PC-3 (cell line): ENCODE data around the gene ARMC12. TPM values are rescaled to one million over a fixed set of nuclear protein-coding genes. Genes with fewer than 3 reads are reported as not detected.
A peak's percentile ranks its signal among the peaks of the same experiment; 100 is the strongest.

Experiments used
- ATAC-seq: fragments of 200-7000 bp; cut with Tn5 transposase; 2 replicates; pipeline ENCODE4 v1.9.1; 2020; ENCODE audit warnings: mild to moderate bottlenecking, moderate library complexity
- BruUV-seq: library from RNA; stranded (reverse); fragments of 400-500 nt; replicated peaks from 2 replicates; lab custom pipeline; 2021; lab: Mats Ljungman, UMichigan
- CTCF ChIA-PET: fragments of 300-600 bp; sonication (Branson Sonifier 250); formaldehyde crosslinking; loops from one replicate; lab custom pipeline; 2022; ENCODE audit warnings: antibody characterized with exemption; lab: Charles Lee
- POLR2A ChIA-PET: fragments of 300-600 bp; sonication (Branson Sonifier 250); formaldehyde crosslinking; loops from one replicate; lab custom pipeline; 2022; ENCODE audit warnings: antibody characterized with exemption; ENCODE audit not compliant: unreplicated experiment; lab: Charles Lee
- DNase-seq: peaks from one replicate; pipeline ENCODE4 v3.0.0-alpha.2; 2015
- H2AFZ ChIP-seq: fragments of 300-600 bp; sonication (generic); 2 replicates; pipeline ENCODE4 v1.6.0; 2016; ENCODE audit warnings: antibody characterized with exemption, low read length
- H3F3A ChIP-seq: fragments of 300-600 bp; sonication (generic); one replicate; pipeline ENCODE4 v1.6.0; 2017; ENCODE audit warnings: antibody characterized with exemption, low read length, control low read depth, mild to moderate bottlenecking; ENCODE audit not compliant: unreplicated experiment
- H3K27ac ChIP-seq: fragments of 300-600 bp; sonication (generic); 2 replicates; pipeline ENCODE4 v1.5.1; 2016; ENCODE audit warnings: mild to moderate bottlenecking, low read length
- H3K27me3 ChIP-seq: fragments of 300-600 bp; sonication (generic); 2 replicates; pipeline ENCODE4 v1.6.1; 2016; ENCODE audit warnings: low read length, mixed read lengths
- H3K36me3 ChIP-seq: fragments of 300-600 bp; sonication (generic); 2 replicates; pipeline ENCODE4 v1.6.1; 2016; ENCODE audit warnings: low read depth, mixed run types, low read length, mixed read lengths
- H3K4me1 ChIP-seq: fragments of 300-600 bp; sonication (generic); 2 replicates; pipeline ENCODE4 v1.5.1; 2016; ENCODE audit warnings: low read length; ENCODE audit not compliant: insufficient read depth
- H3K4me2 ChIP-seq: fragments of 300-600 bp; sonication (generic); 2 replicates; pipeline ENCODE4 v1.6.0; 2016; ENCODE audit warnings: low read length
- H3K4me3 ChIP-seq: fragments of 300-600 bp; sonication (generic); 2 replicates; pipeline ENCODE4 v1.5.1; 2016; ENCODE audit warnings: mild to moderate bottlenecking, low read length, mixed read lengths
- H3K79me2 ChIP-seq: fragments of 300-600 bp; sonication (generic); 2 replicates; pipeline ENCODE4 v1.6.1; 2017; ENCODE audit warnings: low read length, mixed read lengths
- H3K9ac ChIP-seq: fragments of 300-600 bp; sonication (generic); 2 replicates; pipeline ENCODE4 v1.6.0; 2016; ENCODE audit warnings: mild to moderate bottlenecking, low read length
- H3K9me2 ChIP-seq: fragments of 300-600 bp; sonication (generic); replicated peaks from 2 replicates; pipeline ENCODE4 v1.6.1; 2016; ENCODE audit warnings: mixed run types, low read length, mixed read lengths
- H3K9me3 ChIP-seq: fragments of 300-600 bp; sonication (generic); 2 replicates; pipeline ENCODE4 v1.6.1; 2016; ENCODE audit warnings: low read length, mixed read lengths
- H4K20me1 ChIP-seq: fragments of 300-600 bp; sonication (generic); 2 replicates; pipeline ENCODE4 v1.6.1; 2016; ENCODE audit warnings: low read length, mixed read lengths
- CTCF ChIP-seq: fragments of 300-600 bp; sonication (generic); conservative IDR thresholded peaks from 2 replicates; pipeline ENCODE4 v1.5.1; 2017; ENCODE audit warnings: antibody characterized with exemption, low read depth, mild to moderate bottlenecking, low read length
- EZH2 ChIP-seq: fragments of 300-600 bp; sonication (generic); IDR thresholded peaks from one replicate; pipeline ENCODE4 v1.6.1; 2017; ENCODE audit warnings: antibody characterized with exemption, mild to moderate bottlenecking, low read length; ENCODE audit not compliant: unreplicated experiment
- EZH2phosphoT487 ChIP-seq: fragments of 300-600 bp; sonication (generic); IDR thresholded peaks from 2 replicates; pipeline ENCODE4 v1.6.1; 2018; ENCODE audit warnings: mild to moderate bottlenecking, antibody characterized with exemption, low read length, borderline replicate concordance
- intact Hi-C: fragments of 100-400 bp; cut with micrococcal nuclease; formaldehyde crosslinking; loops from 2 replicates; pipeline ENCODE4 v1.9.0; 2023
- total RNA-seq: library from RNA; depleted of rRNA; stranded (reverse); fragments of >200 nt; gene quantifications from 2 replicates; pipeline ENCODE4 v1.2.3, GENCODE V29; 2014

Gene ARMC12
- total RNA-seq, 1 experiment from 2014 or later: not detected

- no peaks in the 10 kb centered on the region for H3K9me2 ChIP-seq
- CTCF ChIA-PET: no interaction called here
- no peak overlapping the region for H3K4me3 ChIP-seq
- BruUV-seq: no TSS peak
- intact Hi-C loops: no loop called here
- H3K27me3 ChIP-seq: no peaks in the 10 kb centered on the region
- H3K4me2 ChIP-seq: 0 out of 2 replicates have a peak overlapping the region, but pooled peaks have one; percentile 33
- POLR2A ChIA-PET: no interaction called here
- H3K36me3 ChIP-seq: no peaks in the 10 kb centered on the region
- DNase-seq (no peak), ATAC-seq (no peak)
- H3K27ac ChIP-seq: no peak overlapping the region
- no peaks in the 10 kb centered on the region for H3K79me2 ChIP-seq
- no peak overlapping the region for H2AFZ ChIP-seq
- no peaks in the 10 kb centered on the region for H3F3A ChIP-seq
- TF ChIP-seq EZH2phosphoT487 (no peak), EZH2 (no peak), CTCF (no peak)
- peaks cover 27% of the 10 kb centered on the region for H3K4me1 ChIP-seq
- no peak overlapping the region for H3K9ac ChIP-seq
- no peaks in the 10 kb centered on the region for H4K20me1 ChIP-seq
- no peaks in the 10 kb centered on the region for H3K9me3 ChIP-seq
Observed at GRCh38 chr6:35730745-35731413, 6.0 kb upstream of the ARMC12 start.

- no peaks in the 10 kb centered on the region for H4K20me1 ChIP-seq
- no peaks in the 10 kb centered on the region for H3K9me2 ChIP-seq
- ChIA-PET POLR2A (no interaction called here), CTCF (no interaction called here)
- ATAC-seq (peak; percentile 42), DNase-seq (peak; percentile 68)
- TF ChIP-seq CTCF (no peak), EZH2phosphoT487 (no peak), EZH2 (no peak)
- H3K4me2 ChIP-seq: peak overlapping the region; percentile 96
- no peaks in the 10 kb centered on the region for H3K27me3 ChIP-seq
- peak overlapping the region; percentile 98 for H2AFZ ChIP-seq
- no peaks in the 10 kb centered on the region for H3K79me2 ChIP-seq
- H3K27ac ChIP-seq: peak overlapping the region; percentile 25; the same call in 1 of the 2 replicates
- BruUV-seq: no TSS peak
- H3F3A ChIP-seq: no peaks in the 10 kb centered on the region
- H3K9ac ChIP-seq: peak overlapping the region; percentile 71
- H3K36me3 ChIP-seq: no peaks in the 10 kb centered on the region
- no peaks in the 10 kb centered on the region for H3K9me3 ChIP-seq
- H3K4me1 ChIP-seq: peaks cover 27% of the 10 kb centered on the region
- H3K4me3 ChIP-seq: peak overlapping the region; percentile 87
- intact Hi-C loops: no loop called here
Observed at GRCh38 chr6:35731414-35731735, 5.5 kb upstream of the ARMC12 start.

- DNase-seq: peak; percentile 82
- peak overlapping the region; percentile 87 for H3K4me3 ChIP-seq
- no peaks in the 10 kb centered on the region for H3K9me3 ChIP-seq
- H4K20me1 ChIP-seq: no peaks in the 10 kb centered on the region
- H3K9me2 ChIP-seq: no peaks in the 10 kb centered on the region
- H3K4me2 ChIP-seq: peak overlapping the region; percentile 96
- H3K27me3 ChIP-seq: no peaks in the 10 kb centered on the region
- no peaks in the 10 kb centered on the region for H3F3A ChIP-seq
- peak overlapping the region; percentile 71 for H3K9ac ChIP-seq
- no peak for TF ChIP-seq EZH2
- TF ChIP-seq CTCF: 0 out of 2 replicates have a peak, but pooled peaks have one; percentile 10
- peak overlapping the region; percentile 98 for H2AFZ ChIP-seq
- BruUV-seq: TSS peak; percentile 58
- H3K36me3 ChIP-seq: no peaks in the 10 kb centered on the region
- H3K27ac ChIP-seq: peak overlapping the region; percentile 52
- peaks cover 21% of the 10 kb centered on the region for H3K4me1 ChIP-seq
- no peaks in the 10 kb centered on the region for H3K79me2 ChIP-seq
- POLR2A ChIA-PET: no interaction called here
- intact Hi-C loops: no loop called here
- peak; percentile 51 for ATAC-seq
- CTCF ChIA-PET: no interaction called here
Observed at GRCh38 chr6:35731736-35732532, 4.9 kb upstream of the ARMC12 start.
